H9 (cell line): ENCODE data around the gene CAMSAP2. TPM values are rescaled to one million over a fixed set of nuclear protein-coding genes. Genes with fewer than 3 reads are reported as not detected.

Experiments
- DNase-seq: peaks from one replicate; pipeline ENCODE4 v3.0.0-alpha.2; 2017
- H2AFZ ChIP-seq: one replicate; pipeline ENCODE4 v1.6.1; 2013; ENCODE audit warnings: mild to moderate bottlenecking, low read length, control low read depth, moderate library complexity
- H2AK5ac ChIP-seq: 2 replicates; pipeline ENCODE4 v1.6.1; 2013; ENCODE audit warnings: low read length, control low read depth, mixed read lengths; ENCODE audit not compliant: insufficient read length
- H2BK120ac ChIP-seq: one replicate; pipeline ENCODE4 v1.6.1; 2013; ENCODE audit warnings: low read depth, mild to moderate bottlenecking, low read length, control low read depth, inconsistent platforms; ENCODE audit not compliant: poor library complexity, severe bottlenecking
- H2BK12ac ChIP-seq: 2 replicates; pipeline ENCODE4 v1.6.1; 2013; ENCODE audit warnings: low read length, control low read depth, mixed read lengths, low read depth; ENCODE audit not compliant: insufficient read length
- H2BK15ac ChIP-seq: 2 replicates; pipeline ENCODE4 v1.6.1; 2013; ENCODE audit warnings: low read depth, low read length, control low read depth
- H2BK20ac ChIP-seq: one replicate; pipeline ENCODE4 v1.6.1; 2013; ENCODE audit warnings: low read depth, mild to moderate bottlenecking, low read length, control low read depth, inconsistent platforms; ENCODE audit not compliant: poor library complexity, severe bottlenecking
- H2BK5ac ChIP-seq: 2 replicates; pipeline ENCODE4 v1.6.1; 2013; ENCODE audit warnings: low read length, control low read depth, mixed read lengths; ENCODE audit not compliant: insufficient read length
- H3K14ac ChIP-seq: 2 replicates; pipeline ENCODE4 v1.6.1; 2013; ENCODE audit warnings: low read length, control low read depth; ENCODE audit not compliant: insufficient read depth
- H3K18ac ChIP-seq: 2 replicates; pipeline ENCODE4 v1.6.1; 2013; ENCODE audit warnings: low read depth, mild to moderate bottlenecking, mixed read lengths, low read length, control low read depth; ENCODE audit not compliant: insufficient read length
- H3K23ac ChIP-seq: 2 replicates; pipeline ENCODE4 v1.6.1; 2013; ENCODE audit warnings: low read length, control low read depth, mixed read lengths, low read depth; ENCODE audit not compliant: insufficient read length
- H3K23me2 ChIP-seq: 2 replicates; pipeline ENCODE4 v1.6.1; 2013; ENCODE audit warnings: low read depth, mild to moderate bottlenecking, mixed read lengths, low read length, control low read depth; ENCODE audit not compliant: insufficient read length, poor library complexity, severe bottlenecking
- H3K27ac ChIP-seq: 2 replicates; pipeline ENCODE4 v1.5.1; 2013; ENCODE audit warnings: low read length, control low read depth, mixed read lengths, low read depth; ENCODE audit not compliant: insufficient read length
- H3K27me3 ChIP-seq: 2 replicates; pipeline ENCODE4 v1.6.1; 2013; ENCODE audit warnings: low read length, control low read depth, inconsistent platforms; ENCODE audit not compliant: insufficient read depth
- H3K4ac ChIP-seq: 2 replicates; pipeline ENCODE4 v1.6.1; 2013; ENCODE audit warnings: low read depth, mild to moderate bottlenecking, control low read depth, inconsistent platforms, low read length, moderate library complexity
- H3K4me1 ChIP-seq: 2 replicates; pipeline ENCODE4 v1.6.1; 2013; ENCODE audit warnings: low read length, control low read depth, inconsistent platforms; ENCODE audit not compliant: insufficient read depth
- H3K4me2 ChIP-seq: 2 replicates; pipeline ENCODE4 v1.6.1; 2013; ENCODE audit warnings: low read length, control low read depth, mixed read lengths; ENCODE audit not compliant: insufficient read length, insufficient read depth
- H3K56ac ChIP-seq: 2 replicates; pipeline ENCODE4 v1.6.1; 2013; ENCODE audit warnings: low read depth, mild to moderate bottlenecking, mixed read lengths, low read length, control low read depth; ENCODE audit not compliant: insufficient read length
- H3K79me1 ChIP-seq: 2 replicates; pipeline ENCODE4 v1.6.1; 2013; ENCODE audit warnings: low read depth, mild to moderate bottlenecking, moderate library complexity, low read length, control low read depth, inconsistent platforms; ENCODE audit not compliant: insufficient read depth, poor library complexity, severe bottlenecking
- H3K79me2 ChIP-seq: 2 replicates; pipeline ENCODE4 v1.6.1; 2013; ENCODE audit warnings: low read length, control low read depth, inconsistent platforms; ENCODE audit not compliant: insufficient read depth
- H3K9ac ChIP-seq: 2 replicates; pipeline ENCODE4 v1.6.1; 2013; ENCODE audit warnings: low read length, control low read depth, mixed read lengths; ENCODE audit not compliant: insufficient read length; ENCODE audit errors: extremely low read depth
- H3K9me3 ChIP-seq: one replicate; pipeline ENCODE4 v1.6.1; 2013; ENCODE audit warnings: low read depth, low read length, inconsistent platforms; ENCODE audit not compliant: control insufficient read depth
- H3T11ph ChIP-seq: one replicate; pipeline ENCODE4 v1.6.1; 2013; ENCODE audit warnings: mild to moderate bottlenecking, low read length, control low read depth, inconsistent platforms
- H4K20me1 ChIP-seq: one replicate; pipeline ENCODE4 v1.6.1; 2013; ENCODE audit not compliant: control insufficient read depth, insufficient read length, insufficient read depth
- H4K5ac ChIP-seq: 2 replicates; pipeline ENCODE4 v1.6.1; 2013; ENCODE audit warnings: low read depth, mild to moderate bottlenecking, mixed read lengths, low read length, control low read depth; ENCODE audit not compliant: insufficient read length
- H4K8ac ChIP-seq: replicated peaks from 2 replicates; pipeline ENCODE4 v1.6.1; 2013; ENCODE audit warnings: low read length, control low read depth, mixed read lengths, low read depth; ENCODE audit not compliant: insufficient read length
- H4K91ac ChIP-seq: 2 replicates; pipeline ENCODE4 v1.6.1; 2013; ENCODE audit warnings: low read depth, mild to moderate bottlenecking, moderate library complexity, mixed read lengths, low read length, control low read depth; ENCODE audit not compliant: insufficient read length
- H3K27ac Mint-ChIP-seq, 3 experiments: 2 replicates in 2 of 3; 3 replicates in 1 of 3; pipeline ENCODE4 v1.8.0; 2020 to 2021; ENCODE audit warnings: mixed read lengths in 3 of 3, mild to moderate bottlenecking in 1 of 3, moderate library complexity in 1 of 3
- H3K27me3 Mint-ChIP-seq: 2 replicates; pipeline ENCODE4 v1.8.0; 2021; ENCODE audit warnings: low read depth, mild to moderate bottlenecking, moderate library complexity, mixed read lengths
- H3K36me3 Mint-ChIP-seq, 3 experiments: 2 replicates in 2 of 3; 3 replicates in 1 of 3; pipeline ENCODE4 v1.8.0; 2020 to 2021; ENCODE audit warnings: low read depth in 3 of 3, mixed read lengths in 3 of 3; ENCODE audit not compliant: insufficient read depth in 1 of 3
- H3K4me1 Mint-ChIP-seq, 2 experiments: 2 replicates each; pipeline ENCODE4 v1.8.0; 2020; ENCODE audit warnings: mixed read lengths in 2 of 2
- H3K4me3 Mint-ChIP-seq, 2 experiments: 2 replicates in 1 of 2; 3 replicates in 1 of 2; pipeline ENCODE4 v1.8.0; 2020 to 2021; ENCODE audit warnings: mild to moderate bottlenecking in 2 of 2, mixed read lengths in 2 of 2, moderate library complexity in 1 of 2
- H3K9me3 Mint-ChIP-seq, 2 experiments: 2 replicates in 1 of 2; 3 replicates in 1 of 2; pipeline ENCODE4 v1.8.0; 2020; ENCODE audit warnings: mild to moderate bottlenecking in 2 of 2, mixed read lengths in 2 of 2, moderate library complexity in 1 of 2
- CTCF ChIP-seq: fragments of 200-600 bp; sonication (generic); conservative IDR thresholded peaks from 3 replicates; pipeline ENCODE4 v1.8.0; 2021; ENCODE audit warnings: antibody characterized with exemption, mild to moderate bottlenecking
- WGBS: extraction: QIAGEN DNeasy Blood & Tissue Kit; methylation state at CpG from one replicate; pipeline ENCODE4 v1.1.7; 2013; ENCODE audit warnings: missing lambda C conversion rate, low lambda C conversion rate, mixed read lengths; ENCODE audit not compliant: insufficient read length; ENCODE audit errors: extremely low coverage; 5-methylcytosine and 5-hydroxymethylcytosine counted together
- total RNA-seq: library from RNA; stranded (reverse); gene quantifications from 2 replicates; pipeline ENCODE4 v1.2.1, GENCODE V29; 2021

CAMSAP2 gene
- total RNA-seq, 1 experiment from 2014 or later = 33.7 TPM

GRCh38 chr1:200889571-200889970 is 150.9 kb downstream of the CAMSAP2 start:
- DNase-seq = no peak
- peaks cover 50 to 58% of the 10 kb centered on the region in 2 experiments for H3K4me1 Mint-ChIP-seq
- no peaks in the 10 kb centered on the region for H3K36me3 Mint-ChIP-seq
- H3K9me3 ChIP-seq = no peaks in the 10 kb centered on the region
- H4K8ac ChIP-seq = no peak overlapping the region
- no peak overlapping the region for H3K9ac ChIP-seq
- no peak overlapping the region for H2BK20ac ChIP-seq
- no peak overlapping the region for H2AFZ ChIP-seq
- H3K4ac ChIP-seq = no peak overlapping the region
- H3K27ac ChIP-seq = no peak overlapping the region
- H4K20me1 ChIP-seq = no peaks in the 10 kb centered on the region
- no peak overlapping the region for H4K91ac ChIP-seq
- H3K56ac ChIP-seq = no peak overlapping the region
- H3K79me1 ChIP-seq = no peaks in the 10 kb centered on the region
- no peak overlapping the region for H3K27ac Mint-ChIP-seq
- peaks cover 11% of the 10 kb centered on the region; the same call in 1 of the 2 replicates for H3K79me2 ChIP-seq
- H3K9me3 Mint-ChIP-seq = no peaks in the 10 kb centered on the region
- no peaks in the 10 kb centered on the region; the same call in none of the 2 replicates for H3K27me3 Mint-ChIP-seq
- H2BK15ac ChIP-seq = no peak overlapping the region
- TF ChIP-seq CTCF = no peak
- no peak overlapping the region for H2BK120ac ChIP-seq
- no peak overlapping the region for H3T11ph ChIP-seq
- H3K23me2 ChIP-seq = peaks cover 25% of the 10 kb centered on the region
- H4K5ac ChIP-seq = no peak overlapping the region
- WGBS = no CpG with 5 or more reads among the region's 2 CpGs
- no peak overlapping the region for H3K14ac ChIP-seq
- H3K27me3 ChIP-seq = no peaks in the 10 kb centered on the region
- no peak overlapping the region for H3K4me2 ChIP-seq
- H2AK5ac ChIP-seq = no peak overlapping the region
- no peak overlapping the region for H2BK5ac ChIP-seq
- H2BK12ac ChIP-seq = no peak overlapping the region
- H3K4me3 Mint-ChIP-seq = no peak overlapping the region; a peak in 1 of 5 replicates
- no peak overlapping the region for H3K18ac ChIP-seq
- no peak overlapping the region for H3K23ac ChIP-seq
- peaks cover 20% of the 10 kb centered on the region for H3K4me1 ChIP-seq
